B cell (primary cell): ENCODE results near the gene TELO2. TPM values are rescaled to one million over a fixed set of nuclear protein-coding genes. Genes with fewer than 3 reads are reported as not detected.

Experiments used
- ATAC-seq: fragments of 200-7000 bp; cut with Tn5 transposase; one replicate; pipeline ENCODE4 v1.10.0; 2021; ENCODE audit warnings: low read depth, mild to moderate bottlenecking, moderate number of reproducible peaks, moderate library complexity
- CTCF ChIA-PET: fragments of 350-600 bp; sonication (Branson Sonifier 250); formaldehyde crosslinking; loops from one replicate; lab custom pipeline; 2021; ENCODE audit warnings: antibody characterized with exemption, inconsistent platforms; lab: Charles Lee
- POLR2A ChIA-PET: fragments of 350-600 bp; sonication (Branson Sonifier 250); formaldehyde crosslinking; loops from one replicate; lab custom pipeline; 2021; ENCODE audit warnings: antibody characterized with exemption; lab: Charles Lee
- DNase-seq: peaks from one replicate; pipeline ENCODE4 v3.0.0; 2013
- H2AFZ ChIP-seq: 2 replicates; pipeline ENCODE4 v1.6.1; 2012; ENCODE audit warnings: mild to moderate bottlenecking, low read depth, low read length; ENCODE audit not compliant: insufficient read depth, poor library complexity, severe bottlenecking
- H3K27ac ChIP-seq, 2 donors: 1 replicate in 1 of 2; 2 replicates in 1 of 2; pipeline ENCODE4 v1.5.1; 2012 to 2013; ENCODE audit warnings: low read length in 2 of 2, mild to moderate bottlenecking in 2 of 2, moderate library complexity in 1 of 2
- H3K27me3 ChIP-seq, 4 experiments: fragments of 200-600 bp in 1 of 4; sonication (generic) in 1 of 4; replicated peaks in 1 of 4; 1 replicate in 2 of 4; 2 replicates in 2 of 4; pipeline versions ENCODE4 v1.6.1 to v1.7.0; 2013 to 2016; ENCODE audit warnings: low read length in 3 of 4, mild to moderate bottlenecking in 2 of 4, mixed read lengths in 1 of 4, moderate library complexity in 1 of 4; ENCODE audit not compliant: insufficient read depth in 4 of 4, control insufficient read depth in 3 of 4; ENCODE audit errors: control extremely low read depth in 1 of 4
- H3K36me3 ChIP-seq, 2 experiments: replicated peaks in 1 of 2; 1 replicate in 1 of 2; 2 replicates in 1 of 2; pipeline versions ENCODE4 v1.6.1 to v1.7.1; 2013; ENCODE audit warnings: low read length in 1 of 2; ENCODE audit not compliant: insufficient read depth in 2 of 2, control insufficient read depth in 1 of 2; ENCODE audit errors: control extremely low read depth in 1 of 2, extremely low read depth in 1 of 2
- H3K4me1 ChIP-seq, 2 donors: fragments of 200-600 bp in 1 of 2; sonication (generic) in 1 of 2; 1 replicate in 1 of 2; 2 replicates in 1 of 2; pipeline versions ENCODE4 v1.5.1 to v1.6.1; 2013 to 2017; ENCODE audit warnings: low read length in 2 of 2; ENCODE audit not compliant: control insufficient read depth in 2 of 2, insufficient read depth in 2 of 2
- H3K4me2 ChIP-seq: replicated peaks from 2 replicates; pipeline ENCODE3; 2012; ENCODE audit warnings: mild to moderate bottlenecking, low read depth, low read length; ENCODE audit not compliant: poor library complexity, severe bottlenecking
- H3K4me3 ChIP-seq, 5 experiments: fragments of 200-600 bp in 1 of 5; sonication (generic) in 1 of 5; 1 replicate in 3 of 5; 2 replicates in 2 of 5; pipeline versions ENCODE4 v1.5.1 to v1.7.0; 2011 to 2016; ENCODE audit warnings: low read length in 4 of 5, mild to moderate bottlenecking in 4 of 5, low read depth in 2 of 5, control low read depth in 1 of 5, moderate library complexity in 1 of 5; ENCODE audit not compliant: insufficient read depth in 1 of 5; ENCODE audit errors: control extremely low read depth in 1 of 5, extremely low read depth in 1 of 5
- H3K79me2 ChIP-seq: fragments of 200-600 bp; sonication (generic); one replicate; pipeline ENCODE4 v1.6.0; 2016; ENCODE audit warnings: low read length; ENCODE audit not compliant: control insufficient read depth, insufficient read depth
- H3K9ac ChIP-seq: fragments of 200-600 bp; sonication (generic); 2 replicates; pipeline ENCODE4 v1.6.1; 2017; ENCODE audit warnings: mild to moderate bottlenecking, low read length, moderate library complexity
- H3K9me3 ChIP-seq, 3 donors: one replicate each; pipeline versions ENCODE4 v1.6.1 to v1.7.1; 2013; ENCODE audit warnings: low read length in 2 of 3; ENCODE audit not compliant: control insufficient read depth in 2 of 3, insufficient read depth in 1 of 3; ENCODE audit errors: control extremely low read depth in 1 of 3
- H4K20me1 ChIP-seq: 2 replicates; pipeline ENCODE4 v1.6.0; 2012; ENCODE audit warnings: mild to moderate bottlenecking, low read length; ENCODE audit not compliant: insufficient read depth, control insufficient read depth, poor library complexity, severe bottlenecking
- H3K27ac Mint-ChIP-seq: one replicate; pipeline ENCODE4 v1.8.0; 2021; ENCODE audit warnings: mixed read lengths
- H3K27me3 Mint-ChIP-seq: one replicate; pipeline ENCODE4 v1.8.0; 2021; ENCODE audit warnings: mixed read lengths
- H3K4me1 Mint-ChIP-seq: one replicate; pipeline ENCODE4 v1.8.0; 2021; ENCODE audit warnings: mixed read lengths
- H3K4me3 Mint-ChIP-seq: one replicate; pipeline ENCODE4 v1.8.0; 2021; ENCODE audit warnings: mixed read lengths
- H3K9me3 Mint-ChIP-seq: one replicate; pipeline ENCODE4 v1.8.0; 2022; ENCODE audit warnings: mixed read lengths; ENCODE audit not compliant: insufficient read depth
- EZH2 ChIP-seq: IDR thresholded peaks from 2 replicates; pipeline ENCODE4 v1.6.1; 2012; ENCODE audit warnings: borderline replicate concordance, low read depth, mild to moderate bottlenecking, moderate library complexity, low read length; ENCODE audit not compliant: insufficient read depth, poor library complexity, severe bottlenecking
- whole genome bisulfite sequencing: methylation state at CpG from one replicate; pipeline ENCODE4 v1.1.5; 2013; ENCODE audit warnings: missing lambda C conversion rate; ENCODE audit not compliant: insufficient coverage; 5-methylcytosine and 5-hydroxymethylcytosine counted together
- intact Hi-C: fragments of 100-400 bp; cut with micrococcal nuclease; formaldehyde crosslinking; loops from one replicate; pipeline ENCODE4 v1.10.0; 2022
- polyA plus RNA-seq: library from polyadenylated mRNA; depleted of rRNA; stranded (reverse); fragments of >200 nt; gene quantifications from 2 replicates; pipeline ENCODE4 v1.2.3, GENCODE V29; 2012
- total RNA-seq, 2 donors: library from RNA; stranded (reverse); fragments of 120-200 nt in 1 of 2; gene quantifications; 1 replicate in 1 of 2; 2 replicates in 1 of 2; pipeline versions ENCODE4 v1.2.3 to v1.2.4, GENCODE V29; 2013 to 2022
- TF ChIP-seq, protein P1 (sequence below): fragments of 200-600 bp; IDR thresholded peaks from one replicate; pipeline ENCODE4 v1.8.0; 2022; ENCODE audit warnings: antibody characterized with exemption, mild to moderate bottlenecking

Gene TELO2
- total and polyA plus RNA-seq, 2 donors (not counting 1 experiment from before 2014, with no cell fraction given) = 81.9 to 136 TPM

DNA sequence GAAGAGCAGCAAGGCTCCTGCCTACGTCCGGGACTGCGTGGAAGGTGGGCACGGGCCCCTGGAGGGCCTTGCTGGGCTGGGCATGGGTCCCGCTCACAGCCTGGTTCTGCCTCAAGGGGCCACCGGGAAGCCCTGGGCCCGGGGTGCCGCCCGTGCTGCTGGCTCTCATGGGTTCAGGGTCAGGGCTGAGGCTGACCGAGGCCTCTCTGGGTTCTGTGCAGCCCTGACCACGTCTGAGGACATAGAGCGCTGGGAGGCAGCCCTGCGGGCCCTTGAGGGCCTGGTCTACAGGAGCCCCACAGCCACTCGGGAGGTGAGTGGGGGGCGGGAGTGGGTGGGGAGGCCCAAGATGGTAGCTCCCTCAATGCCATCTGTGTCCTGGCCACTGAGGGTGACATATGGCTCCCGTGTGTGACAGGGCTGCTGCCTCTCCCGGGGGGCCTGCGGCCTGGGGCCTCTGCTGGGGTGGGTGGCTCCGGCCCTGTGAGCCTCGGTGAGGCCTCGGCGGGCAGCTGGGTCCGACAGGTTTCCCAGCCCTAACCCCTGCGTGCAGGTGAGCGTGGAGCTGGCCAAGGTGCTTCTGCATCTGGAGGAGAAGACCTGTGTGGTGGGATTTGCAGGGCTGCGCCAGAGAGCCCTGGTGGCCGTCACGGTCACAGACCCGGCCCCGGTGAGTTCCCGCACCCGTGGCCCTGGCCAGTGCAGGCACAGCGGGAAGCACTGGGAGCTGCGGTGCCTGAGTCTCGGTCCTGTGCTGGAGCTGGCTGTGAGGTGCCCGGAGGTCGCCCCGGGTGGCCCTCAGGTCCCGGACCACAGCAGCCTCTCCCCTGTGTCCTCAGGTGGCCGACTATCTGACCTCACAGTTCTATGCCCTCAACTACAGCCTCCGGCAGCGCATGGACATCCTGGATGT lies 9.2 kb downstream of the TELO2 start:
- peaks cover 0 to 64% of the 10 kb centered on the region in 2 experiments for H3K36me3 ChIP-seq
- ChIA-PET POLR2A (no interaction called here), CTCF (no interaction called here)
- no peak overlapping the region for H2AFZ ChIP-seq
- H3K9ac ChIP-seq = no peak overlapping the region
- Mint-ChIP-seq H3K4me1 (no peaks in the 10 kb centered on the region), H3K27ac (no peak overlapping the region), H3K9me3 (no peaks in the 10 kb centered on the region), H3K27me3 (no peaks in the 10 kb centered on the region), H3K4me3 (no peak overlapping the region)
- peaks cover 0 to 6% (median 0%) of the 10 kb centered on the region in 3 donors for H3K9me3 ChIP-seq
- no peak for DNase-seq
- peaks cover 17% of the 10 kb centered on the region for H3K79me2 ChIP-seq
- 97% methylated on average over 42 of the region's 42 CpGs for WGBS
- H3K27me3 ChIP-seq = no peaks in the 10 kb centered on the region
- no peak overlapping the region for H3K27ac ChIP-seq
- H4K20me1 ChIP-seq = peaks cover 18% of the 10 kb centered on the region
- no peak overlapping the region for H3K4me3 ChIP-seq
- no peak for ATAC-seq
- intact Hi-C loops = no loop called here
- no peak for TF ChIP-seq EZH2
- TF ChIP-seq, protein P1, sequence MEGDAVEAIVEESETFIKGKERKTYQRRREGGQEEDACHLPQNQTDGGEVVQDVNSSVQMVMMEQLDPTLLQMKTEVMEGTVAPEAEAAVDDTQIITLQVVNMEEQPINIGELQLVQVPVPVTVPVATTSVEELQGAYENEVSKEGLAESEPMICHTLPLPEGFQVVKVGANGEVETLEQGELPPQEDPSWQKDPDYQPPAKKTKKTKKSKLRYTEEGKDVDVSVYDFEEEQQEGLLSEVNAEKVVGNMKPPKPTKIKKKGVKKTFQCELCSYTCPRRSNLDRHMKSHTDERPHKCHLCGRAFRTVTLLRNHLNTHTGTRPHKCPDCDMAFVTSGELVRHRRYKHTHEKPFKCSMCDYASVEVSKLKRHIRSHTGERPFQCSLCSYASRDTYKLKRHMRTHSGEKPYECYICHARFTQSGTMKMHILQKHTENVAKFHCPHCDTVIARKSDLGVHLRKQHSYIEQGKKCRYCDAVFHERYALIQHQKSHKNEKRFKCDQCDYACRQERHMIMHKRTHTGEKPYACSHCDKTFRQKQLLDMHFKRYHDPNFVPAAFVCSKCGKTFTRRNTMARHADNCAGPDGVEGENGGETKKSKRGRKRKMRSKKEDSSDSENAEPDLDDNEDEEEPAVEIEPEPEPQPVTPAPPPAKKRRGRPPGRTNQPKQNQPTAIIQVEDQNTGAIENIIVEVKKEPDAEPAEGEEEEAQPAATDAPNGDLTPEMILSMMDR = no peak
- no peaks in the 10 kb centered on the region for H3K4me1 ChIP-seq
- H3K4me2 ChIP-seq = no peak overlapping the region
